Peyer's patch (tissue), 4 donors: ENCODE results near the gene GPD2.

ENCODE experiments used
- POLR2A ChIP-seq, 2 donors: fragments of 450-650 bp; IDR thresholded peaks; one replicate each; pipeline ENCODE4 v1.5.1; 2017; ENCODE audit warnings: antibody characterized with exemption in 2 of 2, mild to moderate bottlenecking in 2 of 2, moderate library complexity in 2 of 2
- TF ChIP-seq, protein P1 (sequence below), 6 experiments: fragments of 450-650 bp in 4 of 6; fragments of 200-600 bp in 2 of 6; sonication (generic) in 1 of 6; IDR thresholded peaks; one replicate each; pipeline ENCODE4 v1.5.1; 2017 to 2019; ENCODE audit warnings: antibody characterized with exemption in 6 of 6, mild to moderate bottlenecking in 3 of 6, moderate library complexity in 1 of 6

GRCh38 chr2:156513219-156513618 is 77.0 kb downstream of the GPD2 start:
- TF ChIP-seq, protein P1, sequence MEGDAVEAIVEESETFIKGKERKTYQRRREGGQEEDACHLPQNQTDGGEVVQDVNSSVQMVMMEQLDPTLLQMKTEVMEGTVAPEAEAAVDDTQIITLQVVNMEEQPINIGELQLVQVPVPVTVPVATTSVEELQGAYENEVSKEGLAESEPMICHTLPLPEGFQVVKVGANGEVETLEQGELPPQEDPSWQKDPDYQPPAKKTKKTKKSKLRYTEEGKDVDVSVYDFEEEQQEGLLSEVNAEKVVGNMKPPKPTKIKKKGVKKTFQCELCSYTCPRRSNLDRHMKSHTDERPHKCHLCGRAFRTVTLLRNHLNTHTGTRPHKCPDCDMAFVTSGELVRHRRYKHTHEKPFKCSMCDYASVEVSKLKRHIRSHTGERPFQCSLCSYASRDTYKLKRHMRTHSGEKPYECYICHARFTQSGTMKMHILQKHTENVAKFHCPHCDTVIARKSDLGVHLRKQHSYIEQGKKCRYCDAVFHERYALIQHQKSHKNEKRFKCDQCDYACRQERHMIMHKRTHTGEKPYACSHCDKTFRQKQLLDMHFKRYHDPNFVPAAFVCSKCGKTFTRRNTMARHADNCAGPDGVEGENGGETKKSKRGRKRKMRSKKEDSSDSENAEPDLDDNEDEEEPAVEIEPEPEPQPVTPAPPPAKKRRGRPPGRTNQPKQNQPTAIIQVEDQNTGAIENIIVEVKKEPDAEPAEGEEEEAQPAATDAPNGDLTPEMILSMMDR (IDR thresholded peaks at IDR 0.05), result no peak
- TF ChIP-seq POLR2A (IDR thresholded peaks at IDR 0.05), result no peak
